H1 (cell line): Measurements from ENCODE around the gene LGALS9. TPM values are rescaled to one million over a fixed set of nuclear protein-coding genes. Genes with fewer than 3 reads are reported as not detected.

Experiments
- CHD1 ChIP-seq: IDR thresholded peaks from 2 replicates; pipeline ENCODE4 v1.6.1; 2012; ENCODE audit warnings: low read depth, low read length, improper control_type of control experiment
- CHD7 ChIP-seq: fragments of 300-600 bp; sonication (generic); IDR thresholded peaks from 2 replicates; pipeline ENCODE4 v1.7.1; 2012; ENCODE audit warnings: low read length, moderate library complexity, mild to moderate bottlenecking, inconsistent platforms; ENCODE audit not compliant: insufficient replicate concordance
- E2F6 ChIP-seq: IDR thresholded peaks from 2 replicates; pipeline ENCODE4 v1.6.1; 2012; ENCODE audit warnings: inconsistent platforms
- KDM5A ChIP-seq: fragments of 200-600 bp; IDR thresholded peaks from 2 replicates; pipeline ENCODE4 v1.7.1; 2012; ENCODE audit warnings: mild to moderate bottlenecking, low read length, inconsistent platforms, mixed read lengths
- NANOG ChIP-seq: IDR thresholded peaks from 2 replicates; pipeline ENCODE4 v1.6.1; 2011; ENCODE audit warnings: low read length, low read depth, mild to moderate bottlenecking, inconsistent platforms; ENCODE audit not compliant: insufficient read depth, poor library complexity, severe bottlenecking
- POLR2A ChIP-seq, 2 experiments: IDR thresholded peaks; 1 replicate in 1 of 2; 2 replicates in 1 of 2; pipeline ENCODE4 v1.6.1; 2011; ENCODE audit warnings: low read depth in 2 of 2, low read length in 2 of 2, mild to moderate bottlenecking in 2 of 2; ENCODE audit errors: control extremely low read depth in 1 of 2
- RAD21 ChIP-seq, 2 experiments: IDR thresholded peaks in 1 of 2; conservative IDR thresholded peaks in 1 of 2; 2 replicates each; pipeline ENCODE4 v1.6.1; 2011; ENCODE audit warnings: low read depth in 2 of 2, low read length in 2 of 2, improper control_type of control experiment in 1 of 2, inconsistent platforms in 1 of 2, mild to moderate bottlenecking in 1 of 2, moderate library complexity in 1 of 2
- SIN3A ChIP-seq, 2 experiments: IDR thresholded peaks in 1 of 2; conservative IDR thresholded peaks in 1 of 2; 2 replicates each; pipeline ENCODE4 v1.6.1; 2011 to 2012; ENCODE audit warnings: low read length in 2 of 2, improper control_type of control experiment in 1 of 2, low read depth in 1 of 2, mild to moderate bottlenecking in 1 of 2
- SUZ12 ChIP-seq: fragments of 200-600 bp; sonication (generic); IDR thresholded peaks from 2 replicates; pipeline ENCODE4 v1.6.1; 2012; ENCODE audit warnings: mild to moderate bottlenecking, inconsistent platforms, low read length, moderate library complexity, mixed read lengths
- ZNF274 ChIP-seq: IDR thresholded peaks from 2 replicates; pipeline ENCODE4 v1.7.0; 2012; ENCODE audit warnings: low read length, borderline replicate concordance; ENCODE audit errors: extremely low read depth
- polyA plus RNA-seq, 7 experiments: library from polyadenylated mRNA; depleted of rRNA in 3 of 7; stranded (reverse) in 5 of 7; unstranded in 2 of 7; fragments of >200 nt in 5 of 7; fragments of 200-250 nt in 2 of 7; gene quantifications; 1 replicate in 5 of 7; 2 replicates in 1 of 7; 4 replicates in 1 of 7; pipeline versions ENCODE4 v1.2.1 to v1.2.3, GENCODE V29; 2011 to 2013; ENCODE audit warnings: missing spikeins in 2 of 7, mixed read lengths in 2 of 7
- total RNA-seq: library from RNA; stranded (reverse); fragmentation: NEBNext Ultra II Directional; extraction: Animal tissue kit (Norgen Biotek cat#: 25700); gene quantifications from 2 replicates; pipeline ENCODE4 v1.2.1, GENCODE V29; 2021

The LGALS9 gene
- total and polyA plus RNA-seq, 2 of the 8 experiments (the other 6 are each of a cell fraction or from before 2014, with no cell fraction given): 0.95 to 1.7 TPM

- no peak for TF ChIP-seq CHD7
- no peak for TF ChIP-seq ZNF274
- TF ChIP-seq KDM5A: no peak
- no peak for TF ChIP-seq NANOG
- no peak for TF ChIP-seq E2F6
- TF ChIP-seq SIN3A (conservative IDR thresholded peaks at IDR 0.05 in 1 of 2, IDR thresholded peaks at IDR 0.05 in 1 of 2; ENCODE audit: low read depth in 1 of 2, low read length in 2 of 2): no peak
- no peak for TF ChIP-seq RAD21 (IDR thresholded peaks at IDR 0.05 in 1 of 2, conservative IDR thresholded peaks at IDR 0.05 in 1 of 2; ENCODE audit: low read depth in 2 of 2, low read length in 2 of 2)
- TF ChIP-seq POLR2A (IDR thresholded peaks at IDR 0.05; ENCODE audit: control extremely low read depth in 1 of 2, low read depth in 2 of 2, low read length in 2 of 2): no peak
- no peak for TF ChIP-seq SUZ12
- TF ChIP-seq CHD1: no peak
Measured at GRCh38 chr17:27612160-27612770, 18.7 kb upstream of the LGALS9 start (continued).
